HG03558 (cell line): ENCODE measurements around the gene UNC5CL.
"Not testable (repeated sequence)": the region's sequence is repeated elsewhere in the genome, so short reads cannot be mapped to it uniquely, and the experiment has no call there.

ENCODE experiments used
- ATAC-seq: cut with Tn5 transposase; IDR thresholded peaks from one replicate; pipeline ENCODE4 v1.9.1; 2021; ENCODE audit warnings: moderate number of reproducible peaks; ENCODE audit not compliant: unreplicated experiment; ENCODE audit errors: extremely low read depth

Gene UNC5CL

GRCh38 chr6:41040940-41041536 lies 2.0 kb upstream of the UNC5CL start:
- no peak for ATAC-seq

GRCh38 chr6:41040101-41040939 lies 1.3 kb upstream of the UNC5CL start:
- no peak for ATAC-seq

DNA sequence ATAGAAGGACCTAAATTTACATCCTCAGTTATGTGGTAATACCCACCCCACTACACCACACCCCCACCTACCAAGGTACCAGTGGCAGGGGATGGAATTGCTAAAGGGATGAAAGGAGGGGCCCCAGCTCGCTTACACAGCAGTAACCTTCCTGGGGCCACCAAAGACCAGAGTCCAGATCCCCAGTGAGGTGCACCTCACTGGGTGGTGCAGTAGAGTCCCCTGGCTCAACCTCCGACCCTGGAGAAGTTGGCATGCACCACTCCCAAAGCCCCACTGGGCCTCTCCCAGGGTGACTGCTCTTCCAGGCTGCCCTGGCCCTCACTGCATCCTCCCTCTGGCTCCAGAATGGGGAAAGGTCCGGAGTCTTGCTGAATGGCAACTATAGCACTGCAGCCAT lies 816 bp downstream of the UNC5CL start:
- ATAC-seq: no peak

GRCh38 chr6:41037107-41037900 lies 1.7 kb downstream of the UNC5CL start:
- no peak for ATAC-seq

DNA sequence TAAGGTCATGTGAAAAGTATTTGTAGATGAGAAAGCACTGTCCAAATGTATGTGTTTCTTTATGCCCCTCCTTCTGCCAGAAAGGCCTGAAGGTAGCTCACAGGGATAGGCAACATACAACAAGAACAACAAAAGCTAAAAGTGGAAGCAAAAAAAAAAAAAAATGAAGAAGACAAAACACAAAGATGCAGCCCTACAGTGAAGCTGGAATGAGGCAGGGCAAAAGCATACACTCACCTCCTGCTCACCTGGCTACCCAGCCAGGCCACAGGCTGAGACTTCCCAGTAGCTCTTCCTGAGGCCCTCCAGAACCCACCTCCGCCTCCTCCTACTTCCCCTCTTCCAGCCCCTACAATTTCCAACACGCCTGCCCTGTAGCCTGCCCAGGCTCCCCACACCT lies 2.4 kb downstream of the UNC5CL start:
- ATAC-seq: no peak

- no peak for ATAC-seq
Observed at GRCh38 chr6:41036186-41036585, 2.8 kb downstream of the UNC5CL start.

GRCh38 chr6:41033776-41034175 lies 5.2 kb downstream of the UNC5CL start:
- ATAC-seq: no peak

- ATAC-seq: no peak
Observed at GRCh38 chr6:41032830-41033229, 6.2 kb downstream of the UNC5CL start.

DNA sequence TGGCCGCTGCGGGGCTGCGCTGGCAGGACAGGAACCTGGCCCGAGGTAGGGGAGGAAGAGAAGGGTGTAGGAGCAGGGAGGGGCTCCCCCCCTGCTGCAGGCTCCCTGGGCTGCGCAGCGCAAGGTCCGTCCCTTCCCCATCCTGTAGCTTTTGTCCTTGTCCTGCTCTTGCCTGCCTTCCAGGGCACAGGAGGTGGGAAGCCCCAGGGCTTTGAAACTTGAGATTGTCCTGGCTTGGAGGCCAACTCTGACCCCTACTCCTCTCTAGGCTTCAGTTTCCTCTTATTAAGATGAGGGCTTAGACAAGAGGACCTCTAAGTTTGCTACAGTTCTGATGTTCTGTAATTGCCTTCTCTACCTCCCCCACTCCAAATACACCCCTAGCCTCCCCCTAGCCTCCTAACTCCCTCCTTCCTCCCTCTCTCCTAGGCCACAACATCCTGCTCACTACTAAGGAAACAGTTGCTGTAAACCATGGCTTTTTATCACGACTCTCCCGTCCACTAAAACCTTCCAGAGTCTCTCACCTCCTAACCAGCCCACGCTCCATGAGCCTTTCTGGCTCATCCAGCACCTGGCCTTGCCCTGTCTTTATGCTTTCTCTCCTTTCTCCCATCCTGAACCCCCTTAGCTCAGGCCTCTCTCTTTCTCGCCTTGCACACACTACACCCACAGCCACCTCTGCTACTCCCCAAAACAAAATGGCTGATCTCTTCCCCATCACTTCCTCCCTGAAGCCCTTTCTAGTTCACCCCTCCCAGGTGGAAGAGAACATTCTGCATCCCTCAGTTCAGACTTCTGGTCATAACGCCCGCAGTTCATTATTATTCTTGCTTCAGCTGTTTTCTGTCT lies 10.2 kb downstream of the UNC5CL start:
- no peak for ATAC-seq

DNA sequence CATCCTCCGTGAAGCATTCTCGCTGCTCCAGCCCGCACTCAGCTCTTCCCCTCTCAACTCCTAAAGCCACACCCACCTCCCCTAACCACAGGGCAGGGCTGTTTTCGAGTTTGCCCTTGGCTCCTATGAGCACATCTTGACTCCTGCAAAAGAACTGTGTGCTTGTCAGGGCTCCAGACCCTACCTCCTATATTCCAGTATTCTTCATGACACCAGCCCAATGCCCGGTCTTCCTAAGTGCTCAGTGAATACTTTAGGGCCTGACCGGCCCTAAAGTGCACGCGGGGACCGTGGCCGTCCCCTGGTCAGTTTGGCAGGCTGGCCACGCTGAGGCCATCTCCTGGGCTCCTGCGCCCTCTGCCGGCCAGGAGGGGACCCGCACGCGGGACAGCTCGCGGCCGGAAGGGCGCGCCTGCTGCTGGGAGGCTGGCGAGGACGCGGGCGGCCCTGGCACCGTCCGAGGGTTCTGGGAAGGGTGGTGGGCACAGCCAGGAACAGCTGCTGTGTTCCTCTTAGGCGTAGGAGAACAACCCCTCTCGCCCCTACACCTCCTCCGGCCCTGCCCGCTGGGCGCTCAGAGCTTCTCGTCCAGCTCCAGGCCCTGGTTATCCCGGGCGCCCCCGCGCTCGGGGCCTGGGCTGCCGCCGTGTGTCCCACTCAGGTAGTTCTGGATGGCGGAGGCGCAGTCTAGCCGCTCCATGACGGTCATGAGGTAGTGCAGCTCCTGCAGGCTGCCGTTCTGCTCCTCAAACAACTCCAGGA lies 11.0 kb downstream of the UNC5CL start:
- no peak for ATAC-seq

DNA sequence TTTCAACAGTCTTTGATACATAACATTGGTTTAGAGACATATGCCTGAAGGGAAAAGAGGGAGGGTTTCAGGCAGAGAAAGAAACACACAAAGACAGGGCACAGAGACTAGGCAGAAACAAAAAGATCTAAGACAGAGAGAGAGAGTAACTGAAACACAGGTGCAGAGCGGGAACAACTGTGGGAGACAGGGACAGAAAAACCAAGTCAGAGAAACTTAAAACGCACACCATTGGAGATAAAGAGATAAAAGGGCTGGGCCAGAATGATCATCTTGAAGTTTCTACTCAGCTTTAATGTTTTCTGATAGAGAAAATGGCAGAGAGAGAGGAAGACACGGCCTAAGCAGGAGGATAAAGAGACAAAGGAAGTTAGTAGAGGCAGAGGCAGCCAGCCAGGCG lies 11.8 kb downstream of the UNC5CL start:
- no peak for ATAC-seq

DNA sequence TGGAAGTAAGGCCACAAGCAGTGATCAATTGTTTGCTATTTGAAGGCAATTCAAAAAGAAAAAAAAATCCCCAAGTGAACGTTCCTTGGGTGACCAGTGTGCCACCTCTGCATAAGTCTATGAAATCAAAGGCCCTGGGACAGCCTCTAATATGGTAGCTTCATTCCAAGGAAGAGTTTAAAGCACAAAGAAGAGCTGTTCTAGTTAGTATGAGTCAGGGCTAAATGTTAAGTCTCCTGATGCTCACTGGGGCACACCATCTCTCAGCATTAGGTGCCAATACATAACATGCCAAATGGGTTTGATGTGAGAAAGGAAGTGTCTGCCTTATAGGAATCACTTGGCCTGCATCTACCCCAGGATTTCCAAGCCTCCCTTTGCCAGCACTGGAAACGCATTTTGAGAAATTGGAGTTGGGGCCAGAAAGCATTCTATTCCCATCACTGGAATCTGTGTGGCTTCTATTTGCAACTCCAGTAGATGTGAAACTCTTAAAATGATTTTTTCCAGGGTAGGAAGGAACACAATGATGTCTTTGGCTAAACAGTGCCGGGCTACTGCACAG lies 13.0 kb downstream of the UNC5CL start:
- ATAC-seq: no peak

DNA sequence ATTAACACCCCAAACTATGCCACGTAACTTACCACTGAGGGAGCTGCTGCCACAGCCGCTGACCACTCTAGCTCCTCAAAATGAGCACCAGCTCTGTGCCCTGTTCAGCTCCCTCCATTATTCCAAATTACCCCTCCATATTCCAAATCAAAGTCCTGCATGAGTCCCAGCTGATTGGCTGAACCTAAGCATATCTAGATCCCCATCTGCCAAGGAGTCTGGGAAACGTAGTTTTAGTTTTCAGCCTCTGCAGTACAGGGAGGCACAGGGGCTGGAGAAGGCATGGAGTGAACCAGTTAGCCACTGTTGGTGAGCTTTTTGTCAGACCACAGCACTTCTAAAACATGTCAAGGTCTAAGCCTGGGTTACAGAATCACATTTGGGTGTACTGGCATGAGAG lies 15.9 kb downstream of the UNC5CL start:
- no peak for ATAC-seq

DNA sequence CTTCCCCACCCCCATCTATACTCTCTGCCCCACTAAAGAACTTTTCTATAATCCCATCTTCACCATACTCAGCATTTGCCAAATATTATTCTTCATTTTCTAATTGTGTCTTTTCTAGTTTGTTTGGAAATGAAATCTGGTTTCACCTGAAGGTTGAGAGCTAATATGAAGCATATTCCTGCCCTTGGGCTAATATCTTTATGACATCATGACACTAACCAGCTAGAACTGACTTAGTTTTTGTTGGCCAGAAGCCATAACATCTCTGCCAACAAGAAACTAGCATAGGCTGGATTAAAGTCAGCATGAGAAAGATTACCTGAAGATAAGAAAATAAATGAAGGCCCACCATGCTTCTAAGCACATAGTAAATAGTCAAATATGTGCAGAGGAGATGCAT lies 16.7 kb downstream of the UNC5CL start:
- ATAC-seq: no peak

- ATAC-seq: no peak
Observed at GRCh38 chr6:41021832-41022231, 17.2 kb downstream of the UNC5CL start.

DNA sequence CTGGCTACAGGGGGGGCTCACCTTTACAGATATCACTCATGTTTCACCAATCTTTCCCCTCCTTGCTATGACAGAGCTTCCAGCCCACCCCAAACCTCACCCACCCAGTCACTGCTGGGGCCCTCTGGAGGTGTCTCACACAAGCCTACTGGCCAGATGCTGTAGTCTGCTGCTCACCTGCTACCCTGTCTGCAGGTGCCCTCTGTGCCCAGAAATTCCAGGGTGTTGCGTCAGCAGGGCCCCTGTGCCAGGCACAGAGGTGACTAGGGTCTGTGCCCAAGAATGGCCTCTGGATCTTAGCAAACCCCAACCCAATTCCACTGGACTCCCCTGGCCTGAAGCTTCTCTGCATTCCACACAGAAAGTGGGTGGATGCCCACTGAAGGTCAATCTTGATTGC lies 21.4 kb downstream of the UNC5CL start:
- no peak for ATAC-seq

DNA sequence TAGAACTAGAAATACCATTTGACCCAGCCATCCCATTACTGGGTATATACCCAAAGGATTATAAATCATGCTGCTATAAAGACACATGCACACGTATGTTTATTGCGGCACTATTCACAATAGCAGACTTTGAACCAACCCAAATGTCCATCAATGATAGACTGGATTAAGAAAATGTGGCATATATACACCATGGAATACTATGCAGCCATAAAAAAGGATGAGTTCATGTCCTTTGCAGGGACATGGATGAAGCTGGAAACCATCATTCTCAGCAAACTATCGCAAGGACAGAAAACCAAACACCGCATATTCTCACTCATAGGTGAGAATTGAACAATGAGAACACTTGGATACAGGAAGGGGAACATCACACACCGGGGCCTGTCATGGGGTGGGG lies 23.2 kb downstream of the UNC5CL start:
- not testable (repeated sequence) for ATAC-seq

GRCh38 chr6:41014780-41015179 lies 24.2 kb downstream of the UNC5CL start:
- no peak for ATAC-seq

- no peak for ATAC-seq
Observed at GRCh38 chr6:41013466-41014153, 25.4 kb downstream of the UNC5CL start.
